DMS53 treated with DMSO at 0.1 percent for 48 hours (cell line): Measurements from ENCODE around the gene FTO.

Experiments
- DNase-seq: peaks from one replicate; lab custom pipeline; 2025; ENCODE audit not compliant: unreplicated experiment; lab: John Stamatoyannopoulos, UW

The FTO gene

GRCh38 chr16:53924331-53925106 is 220.6 kb downstream of the FTO start:
- DNase-seq, result no peak

GRCh38 chr16:53925107-53925410 is 221.1 kb downstream of the FTO start:
- DNase-seq, result no peak

- DNase-seq, result no peak
Measured at GRCh38 chr16:53925526-53925925, 221.6 kb downstream of the FTO start.

GRCh38 chr16:53926209-53926608 is 222.3 kb downstream of the FTO start:
- no peak for DNase-seq

GRCh38 chr16:53932975-53933374 is 229.0 kb downstream of the FTO start:
- no peak for DNase-seq

- peak; percentile 16 for DNase-seq
Measured at GRCh38 chr16:53933407-53933806, 229.5 kb downstream of the FTO start.

- no peak for DNase-seq
Measured at GRCh38 chr16:53936052-53936451, 232.1 kb downstream of the FTO start.

GRCh38 chr16:53936529-53936928 is 232.6 kb downstream of the FTO start:
- no peak for DNase-seq

GRCh38 chr16:53937161-53937880 is 233.4 kb downstream of the FTO start:
- no peak for DNase-seq

GRCh38 chr16:53944025-53944424 is 240.1 kb downstream of the FTO start:
- no peak for DNase-seq

GRCh38 chr16:53945996-53946395 is 242.0 kb downstream of the FTO start:
- peak; percentile 9 for DNase-seq

- DNase-seq, result no peak
Measured at GRCh38 chr16:53946746-53947386, 242.9 kb downstream of the FTO start.

GRCh38 chr16:53947642-53948041 is 243.7 kb downstream of the FTO start:
- DNase-seq, result no peak

- DNase-seq, result no peak
Measured at GRCh38 chr16:53948326-53948725, 244.4 kb downstream of the FTO start.

- no peak for DNase-seq
Measured at GRCh38 chr16:53948734-53949430, 244.9 kb downstream of the FTO start.

- peak; percentile 22 for DNase-seq
Measured at GRCh38 chr16:53949715-53950410, 245.9 kb downstream of the FTO start.

- DNase-seq, result peak; percentile 60
Measured at GRCh38 chr16:53950677-53951076, 246.7 kb downstream of the FTO start.

GRCh38 chr16:53952215-53953208 is 248.6 kb downstream of the FTO start:
- no peak for DNase-seq

GRCh38 chr16:53953336-53953735 is 249.4 kb downstream of the FTO start:
- no peak for DNase-seq
